SJSA1 (cell line): ENCODE measurements around the gene CTIF. TPM values are rescaled to one million over a fixed set of nuclear protein-coding genes. Genes with fewer than 3 reads are reported as not detected.
"Not testable (repeated sequence)": the region's sequence is repeated elsewhere in the genome, so short reads cannot be mapped to it uniquely, and the experiment has no call there.

Experiments
- DNase-seq, 2 experiments: peaks; one replicate each; pipeline ENCODE4 v3.0.0-alpha.2; 2015 to 2020; ENCODE audit warnings: low spot score in 2 of 2, low read depth in 1 of 2
- H3K27ac ChIP-seq: fragments of 250-450 bp; sonication (Bioruptor Pico); 2 replicates; pipeline ENCODE4 v1.5.1; 2020; ENCODE audit warnings: mild to moderate bottlenecking, moderate library complexity
- H3K27me3 ChIP-seq: fragments of 250-450 bp; sonication (Bioruptor Pico); replicated peaks from 2 replicates; pipeline ENCODE4 v1.5.1; 2020; ENCODE audit warnings: mild to moderate bottlenecking, moderate library complexity
- H3K36me3 ChIP-seq: fragments of 250-450 bp; sonication (Bioruptor Pico); 2 replicates; pipeline ENCODE4 v1.5.1; 2020; ENCODE audit warnings: mild to moderate bottlenecking
- H3K4me1 ChIP-seq: fragments of 250-450 bp; sonication (Bioruptor Pico); replicated peaks from 2 replicates; pipeline ENCODE4 v1.6.1; 2021; ENCODE audit warnings: mild to moderate bottlenecking
- H3K4me3 ChIP-seq: fragments of 250-450 bp; sonication (Bioruptor Pico); 2 replicates; pipeline ENCODE4 v1.5.1; 2020; ENCODE audit warnings: mild to moderate bottlenecking
- H3K9me3 ChIP-seq: fragments of 250-450 bp; sonication (Bioruptor Pico); replicated peaks from 2 replicates; pipeline ENCODE4 v1.5.1; 2020; ENCODE audit warnings: mild to moderate bottlenecking
- total RNA-seq: library from RNA; depleted of rRNA; stranded (reverse); fragments of >200 nt; shearing (Covaris generic); gene quantifications from 2 replicates; pipeline ENCODE4 v1.2.3, GENCODE V29; 2014

The CTIF gene
- total RNA-seq, 1 experiment from 2014 or later = 91.5 TPM

GRCh38 chr18:48861181-48861708 is 322.4 kb downstream of the CTIF start:
- DNase-seq = no peak
- Histone ChIP-seq H3K4me1 (peaks cover 16% of the 10 kb centered on the region), H3K36me3 (peaks cover 92% of the 10 kb centered on the region), H3K9me3 (peaks cover 9% of the 10 kb centered on the region), H3K27ac (no peak overlapping the region), H3K4me3 (no peak overlapping the region), H3K27me3 (no peaks in the 10 kb centered on the region)

GRCh38 chr18:48862132-48862531 is 323.3 kb downstream of the CTIF start:
- Histone ChIP-seq H3K27ac (no peak overlapping the region), H3K4me1 (peaks cover 19% of the 10 kb centered on the region)

GRCh38 chr18:48862678-48863270 is 323.9 kb downstream of the CTIF start:
- peaks cover 76% of the 10 kb centered on the region for H3K36me3 ChIP-seq
- peaks cover 9% of the 10 kb centered on the region for H3K9me3 ChIP-seq
- no peak for DNase-seq
- no peak overlapping the region for H3K4me3 ChIP-seq
- peaks cover 19% of the 10 kb centered on the region for H3K4me1 ChIP-seq
- H3K27me3 ChIP-seq = no peaks in the 10 kb centered on the region
- no peak overlapping the region for H3K27ac ChIP-seq

More at GRCh38 chr18:48862132-48862531, 323.3 kb downstream of the CTIF start:
- H3K9me3 ChIP-seq = peaks cover 9% of the 10 kb centered on the region
- H3K4me3 ChIP-seq = no peak overlapping the region
- peaks cover 83% of the 10 kb centered on the region for H3K36me3 ChIP-seq
- no peak for DNase-seq
- H3K27me3 ChIP-seq = no peaks in the 10 kb centered on the region

- no peaks in the 10 kb centered on the region for H3K27me3 ChIP-seq
- peaks cover 69% of the 10 kb centered on the region for H3K36me3 ChIP-seq
- peaks cover 21% of the 10 kb centered on the region for H3K4me1 ChIP-seq
- peaks cover 9% of the 10 kb centered on the region for H3K9me3 ChIP-seq
- no peak for DNase-seq
- no peak overlapping the region for H3K4me3 ChIP-seq
- no peak overlapping the region for H3K27ac ChIP-seq
These were observed 324.7 kb downstream of the CTIF start for GRCh38 chr18:48863432-48864065.

- no peaks in the 10 kb centered on the region for H3K27me3 ChIP-seq
- no peak for DNase-seq
- peaks cover 55% of the 10 kb centered on the region for H3K36me3 ChIP-seq
- no peak overlapping the region for H3K27ac ChIP-seq
- peaks cover 28% of the 10 kb centered on the region for H3K4me1 ChIP-seq
- no peak overlapping the region for H3K4me3 ChIP-seq
- H3K9me3 ChIP-seq = peaks cover 9% of the 10 kb centered on the region
These were observed 326.0 kb downstream of the CTIF start for GRCh38 chr18:48864876-48865275.

- DNase-seq = no peak
- no peak overlapping the region for H3K27ac ChIP-seq
- no peaks in the 10 kb centered on the region for H3K27me3 ChIP-seq
- peaks cover 42% of the 10 kb centered on the region for H3K36me3 ChIP-seq
- peaks cover 28% of the 10 kb centered on the region for H3K4me1 ChIP-seq
- H3K4me3 ChIP-seq = no peak overlapping the region
- H3K9me3 ChIP-seq = peaks cover 9% of the 10 kb centered on the region
These were observed 327.4 kb downstream of the CTIF start for GRCh38 chr18:48866028-48866733.

GRCh38 chr18:48866856-48867255 is 328.0 kb downstream of the CTIF start:
- H3K27me3 ChIP-seq = no peaks in the 10 kb centered on the region
- peaks cover 9% of the 10 kb centered on the region for H3K9me3 ChIP-seq
- peaks cover 29% of the 10 kb centered on the region for H3K4me1 ChIP-seq
- H3K36me3 ChIP-seq = peaks cover 36% of the 10 kb centered on the region
- H3K27ac ChIP-seq = no peak overlapping the region
- DNase-seq = no peak
- no peak overlapping the region for H3K4me3 ChIP-seq

- peaks cover 9% of the 10 kb centered on the region for H3K9me3 ChIP-seq
- no peak for DNase-seq
- H3K36me3 ChIP-seq = peaks cover 24% of the 10 kb centered on the region
- peaks cover 33% of the 10 kb centered on the region for H3K4me1 ChIP-seq
- H3K27ac ChIP-seq = no peak overlapping the region
- no peak overlapping the region for H3K4me3 ChIP-seq
- no peaks in the 10 kb centered on the region for H3K27me3 ChIP-seq
These were observed 329.1 kb downstream of the CTIF start for GRCh38 chr18:48867978-48868377.

- H3K9me3 ChIP-seq = peaks cover 9% of the 10 kb centered on the region
- H3K4me3 ChIP-seq = no peak overlapping the region
- H3K4me1 ChIP-seq = peaks cover 34% of the 10 kb centered on the region
- H3K36me3 ChIP-seq = peaks cover 17% of the 10 kb centered on the region
- H3K27ac ChIP-seq = no peak overlapping the region
- H3K27me3 ChIP-seq = no peaks in the 10 kb centered on the region
- no peak for DNase-seq
These were observed 329.9 kb downstream of the CTIF start for GRCh38 chr18:48868468-48869466.

- peaks cover 9% of the 10 kb centered on the region for H3K9me3 ChIP-seq
- no peak for DNase-seq
- no peak overlapping the region for H3K4me3 ChIP-seq
- peaks cover 36% of the 10 kb centered on the region for H3K4me1 ChIP-seq
- H3K27me3 ChIP-seq = no peaks in the 10 kb centered on the region
- H3K27ac ChIP-seq = no peak overlapping the region
- peaks cover 8% of the 10 kb centered on the region for H3K36me3 ChIP-seq
These were observed 330.8 kb downstream of the CTIF start for GRCh38 chr18:48869591-48869990.

- H3K4me1 ChIP-seq = peaks cover 36% of the 10 kb centered on the region
- not testable (repeated sequence) for H3K4me3 ChIP-seq, H3K9me3 ChIP-seq, H3K27me3 ChIP-seq, H3K27ac ChIP-seq, H3K36me3 ChIP-seq, DNase-seq
These were observed 332.1 kb downstream of the CTIF start for GRCh38 chr18:48870926-48871325.

- no peak overlapping the region for H3K4me3 ChIP-seq
These were observed 332.7 kb downstream of the CTIF start for GRCh38 chr18:48871391-48872166.

More at GRCh38 chr18:48871391-48872166, 332.7 kb downstream of the CTIF start:
- no peaks in the 10 kb centered on the region for H3K27me3 ChIP-seq
- H3K4me1 ChIP-seq = peaks cover 32% of the 10 kb centered on the region
- no peak overlapping the region for H3K27ac ChIP-seq
- no peaks in the 10 kb centered on the region for H3K36me3 ChIP-seq
- no peaks in the 10 kb centered on the region for H3K9me3 ChIP-seq
- DNase-seq = no peak
